Esophagus squamous epithelium (tissue), 4 donors: ENCODE measurements around the gene CPSF6.
A peak's percentile ranks its signal among the peaks of the same experiment; 100 is the strongest.

ENCODE experiments used
- CTCF ChIP-seq, 6 experiments: fragments of 450-650 bp in 4 of 6; fragments of 200-600 bp in 2 of 6; sonication (generic) in 2 of 6; IDR thresholded peaks; one replicate each; pipeline ENCODE4 v1.5.1; 2016 to 2019; ENCODE audit warnings: antibody characterized with exemption in 6 of 6, mild to moderate bottlenecking in 4 of 6, moderate library complexity in 4 of 6
- POLR2A ChIP-seq, 4 donors: fragments of 450-650 bp; IDR thresholded peaks; one replicate each; pipeline ENCODE4 v1.6.1; 2017; ENCODE audit warnings: antibody characterized with exemption in 4 of 4, mild to moderate bottlenecking in 4 of 4, moderate library complexity in 3 of 4

- TF ChIP-seq POLR2A (IDR thresholded peaks at IDR 0.05) (no peak), CTCF (IDR thresholded peaks at IDR 0.05) (peak in 2 of 6 experiments; percentile 12 to 48)
Measured at GRCh38 chr12:69196302-69197288, 42.8 kb upstream of the CPSF6 start.
